Activated naive CD8-positive, alpha-beta T cell treated with anti-CD3 and anti-CD28 coated beads for 36 hours (primary cell): ENCODE data around the gene BORCS8. TPM values are rescaled to one million over a fixed set of nuclear protein-coding genes. Genes with fewer than 3 reads are reported as not detected.
"Not testable (repeated sequence)": the region's sequence is repeated elsewhere in the genome, so short reads cannot be mapped to it uniquely, and the experiment has no call there.

ENCODE experiments used
- DNase-seq: peaks from one replicate; pipeline ENCODE4 v3.0.0; 2021
- H3K27ac Mint-ChIP-seq: one replicate; pipeline ENCODE4 v1.8.0; 2022; ENCODE audit warnings: mild to moderate bottlenecking, moderate library complexity, mixed read lengths
- H3K27me3 Mint-ChIP-seq: one replicate; pipeline ENCODE4 v1.8.0; 2022; ENCODE audit warnings: mild to moderate bottlenecking, mixed read lengths
- H3K36me3 Mint-ChIP-seq: one replicate; pipeline ENCODE4 v1.8.0; 2021; ENCODE audit warnings: mild to moderate bottlenecking, mixed read lengths
- H3K4me1 Mint-ChIP-seq: one replicate; pipeline ENCODE4 v1.8.0; 2021; ENCODE audit warnings: mixed read lengths
- H3K4me3 Mint-ChIP-seq: one replicate; pipeline ENCODE4 v1.8.0; 2022; ENCODE audit warnings: mild to moderate bottlenecking, moderate library complexity, mixed read lengths
- H3K9me3 Mint-ChIP-seq: one replicate; pipeline ENCODE4 v1.8.0; 2022; ENCODE audit warnings: mixed read lengths
- total RNA-seq, 2 experiments: library from RNA; stranded (reverse); gene quantifications; one replicate each; pipeline ENCODE4 v1.2.3, GENCODE V29; 2021

BORCS8 gene
- total RNA-seq, 2 experiments from 2014 or later = 29.8 to 31.1 TPM

DNA sequence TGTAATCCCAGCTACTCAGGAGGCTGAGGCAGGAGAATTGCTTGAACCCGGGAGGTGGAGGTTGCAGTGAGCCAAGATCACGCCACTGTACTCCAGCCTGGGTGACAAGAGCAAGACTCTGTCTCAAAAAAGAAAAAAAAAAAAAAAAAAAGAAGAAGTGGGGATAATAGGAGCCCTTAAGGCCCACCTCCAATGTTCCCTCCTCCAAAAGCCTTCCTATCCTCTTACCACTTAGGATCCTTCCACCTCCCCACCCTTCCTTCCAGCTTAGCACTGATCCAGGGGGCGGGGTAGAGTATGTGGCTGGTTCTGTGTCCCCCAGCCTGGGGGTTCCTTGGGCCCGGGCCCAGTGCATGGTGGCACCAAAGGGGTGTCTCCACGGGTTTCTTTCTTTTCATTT is 18.7 kb downstream of the BORCS8 start:
- H3K27ac Mint-ChIP-seq, H3K9me3 Mint-ChIP-seq, H3K4me3 Mint-ChIP-seq, H3K36me3 Mint-ChIP-seq, DNase-seq, H3K4me1 Mint-ChIP-seq, H3K27me3 Mint-ChIP-seq: not testable (repeated sequence)

DNA sequence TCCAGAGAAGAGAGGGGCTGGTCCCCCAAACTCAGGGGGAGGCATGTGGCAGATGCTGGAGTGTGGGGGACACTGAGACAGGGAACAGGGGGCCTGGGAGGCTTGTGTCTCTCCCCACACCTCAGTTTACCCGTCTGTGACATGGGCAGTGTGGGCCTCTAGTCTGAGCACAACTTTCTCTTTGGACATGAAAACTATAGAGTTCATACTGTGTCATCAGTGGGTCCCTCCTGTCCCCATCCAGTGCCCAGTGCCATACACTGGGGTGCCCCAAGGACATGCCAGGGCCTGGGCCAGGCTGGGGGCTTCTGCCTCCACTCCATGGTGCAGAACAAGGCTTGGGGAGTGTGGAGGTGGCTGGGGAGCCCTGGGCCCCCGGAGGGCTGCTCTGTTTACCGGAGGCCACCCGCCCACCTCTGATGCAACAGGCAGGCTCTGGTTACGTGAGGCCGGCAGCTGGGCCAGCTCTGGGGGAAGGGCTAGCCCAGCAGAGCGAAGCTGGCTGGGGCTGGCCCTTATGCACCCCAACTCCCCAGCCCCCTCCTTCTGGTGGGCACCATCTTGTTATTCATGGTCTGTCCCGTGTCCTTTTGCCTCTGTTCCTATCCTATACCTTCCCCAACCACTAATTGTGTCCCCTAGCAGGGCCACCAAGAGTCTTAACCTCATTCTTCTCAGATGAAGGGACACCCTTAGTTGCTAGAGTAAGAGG is 20.0 kb downstream of the BORCS8 start:
- peaks cover 5% of the 10 kb centered on the region for H3K36me3 Mint-ChIP-seq

DNA sequence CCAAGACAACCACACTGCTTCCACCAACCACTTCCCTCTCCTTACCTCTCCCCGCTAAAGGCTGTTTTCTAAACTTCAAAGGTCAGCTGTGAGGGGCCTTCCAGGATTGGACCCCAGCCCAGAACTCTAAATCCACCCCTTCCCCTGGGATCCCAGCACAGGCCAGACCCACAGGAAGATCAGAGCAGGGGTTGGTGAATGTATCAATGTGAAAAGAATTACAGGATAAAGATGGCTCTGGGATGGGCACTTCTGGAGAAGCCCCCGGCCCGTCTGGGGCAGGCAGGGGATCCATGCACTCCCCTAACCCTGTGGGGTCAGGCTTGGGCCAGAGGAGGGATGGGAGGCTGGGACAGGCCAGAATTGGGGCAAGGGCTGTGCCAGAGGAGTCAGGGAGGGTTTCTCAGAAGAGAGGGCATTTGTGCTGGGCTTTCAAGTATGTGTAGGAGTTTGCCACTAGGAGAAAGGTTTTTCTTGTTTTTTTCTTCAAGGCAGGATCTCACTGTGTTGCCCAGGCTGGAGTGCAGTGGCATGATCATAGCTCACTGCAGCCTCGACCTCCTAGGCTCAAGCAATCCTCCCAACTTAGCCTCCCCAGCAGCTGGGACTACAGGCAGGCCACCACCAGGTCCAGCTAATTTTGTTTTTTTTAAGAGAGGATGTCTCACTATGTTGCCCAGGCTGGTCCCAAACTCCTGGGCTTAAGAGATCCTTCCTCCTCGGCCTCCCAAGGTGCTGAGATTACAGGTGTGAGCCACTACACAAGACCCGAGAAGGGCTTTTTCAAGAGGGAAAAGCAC is 20.9 kb downstream of the BORCS8 start:
- Mint-ChIP-seq H3K4me1 (peaks cover 9% of the 10 kb centered on the region), H3K36me3 (peaks cover 5% of the 10 kb centered on the region), H3K4me3 (no peak overlapping the region), H3K27me3 (no peaks in the 10 kb centered on the region), H3K9me3 (no peaks in the 10 kb centered on the region), H3K27ac (no peak overlapping the region)
- no peak for DNase-seq

More for the DNA sequence above, 20.0 kb downstream of the BORCS8 start:
- Mint-ChIP-seq H3K27me3 (no peaks in the 10 kb centered on the region), H3K9me3 (no peaks in the 10 kb centered on the region), H3K4me1 (peaks cover 9% of the 10 kb centered on the region), H3K4me3 (no peak overlapping the region), H3K27ac (no peak overlapping the region)
- DNase-seq = no peak

DNA sequence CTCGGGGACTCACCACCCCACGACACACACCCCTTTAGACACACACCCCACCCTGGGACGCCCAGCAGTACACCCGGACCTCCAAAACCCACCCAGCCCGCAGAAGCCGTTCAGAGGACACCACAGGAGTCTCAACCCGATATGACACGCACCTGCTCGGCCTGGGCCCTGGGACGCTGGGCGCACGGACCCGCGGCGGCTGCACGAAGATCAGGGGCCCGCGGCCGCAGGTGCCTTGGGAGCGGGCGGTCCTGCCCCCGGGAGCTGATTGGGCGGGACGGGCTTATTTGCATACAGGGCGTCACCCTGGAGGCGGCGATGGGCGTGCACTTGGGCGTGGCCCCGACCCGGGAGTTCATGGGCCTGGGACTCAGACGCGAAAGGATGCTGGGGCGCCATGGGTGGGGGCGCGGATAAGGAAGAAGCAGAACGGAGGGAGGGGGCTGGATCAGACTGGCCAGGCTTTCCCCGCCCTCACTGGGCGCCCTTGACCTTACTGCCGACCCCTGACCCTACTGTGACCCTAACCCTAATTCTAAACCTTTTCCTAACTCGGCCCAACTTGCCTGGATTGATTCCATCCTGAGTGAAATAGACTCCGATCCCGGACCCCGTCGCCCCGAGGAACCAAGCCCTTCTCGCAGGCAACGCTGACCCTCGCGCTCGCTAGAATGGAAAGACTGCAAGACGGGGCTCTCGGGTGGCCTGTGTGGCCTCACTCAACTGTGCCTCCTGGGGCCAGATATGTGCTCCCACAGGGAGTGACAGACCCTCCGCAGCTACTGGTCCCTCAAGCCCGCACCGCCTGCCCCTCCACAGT is 21.7 kb downstream of the BORCS8 start, which contains the start of gene MEF2B:
Gene MEF2B, minus strand, starts transcription at position 211 of the 820 bp plus-strand sequence. CDS start 19,528 bp downstream, outside the sequence.
- H3K4me1 Mint-ChIP-seq = peaks cover 9% of the 10 kb centered on the region
- H3K27me3 Mint-ChIP-seq = no peaks in the 10 kb centered on the region
- H3K36me3 Mint-ChIP-seq = peaks cover 5% of the 10 kb centered on the region
- H3K27ac Mint-ChIP-seq = no peak within 1 kb of the TSS
- peak within 1 kb of the TSS; percentile 0 for H3K4me3 Mint-ChIP-seq
- no peaks in the 10 kb centered on the region for H3K9me3 Mint-ChIP-seq
- peak; percentile 86 for DNase-seq

DNA sequence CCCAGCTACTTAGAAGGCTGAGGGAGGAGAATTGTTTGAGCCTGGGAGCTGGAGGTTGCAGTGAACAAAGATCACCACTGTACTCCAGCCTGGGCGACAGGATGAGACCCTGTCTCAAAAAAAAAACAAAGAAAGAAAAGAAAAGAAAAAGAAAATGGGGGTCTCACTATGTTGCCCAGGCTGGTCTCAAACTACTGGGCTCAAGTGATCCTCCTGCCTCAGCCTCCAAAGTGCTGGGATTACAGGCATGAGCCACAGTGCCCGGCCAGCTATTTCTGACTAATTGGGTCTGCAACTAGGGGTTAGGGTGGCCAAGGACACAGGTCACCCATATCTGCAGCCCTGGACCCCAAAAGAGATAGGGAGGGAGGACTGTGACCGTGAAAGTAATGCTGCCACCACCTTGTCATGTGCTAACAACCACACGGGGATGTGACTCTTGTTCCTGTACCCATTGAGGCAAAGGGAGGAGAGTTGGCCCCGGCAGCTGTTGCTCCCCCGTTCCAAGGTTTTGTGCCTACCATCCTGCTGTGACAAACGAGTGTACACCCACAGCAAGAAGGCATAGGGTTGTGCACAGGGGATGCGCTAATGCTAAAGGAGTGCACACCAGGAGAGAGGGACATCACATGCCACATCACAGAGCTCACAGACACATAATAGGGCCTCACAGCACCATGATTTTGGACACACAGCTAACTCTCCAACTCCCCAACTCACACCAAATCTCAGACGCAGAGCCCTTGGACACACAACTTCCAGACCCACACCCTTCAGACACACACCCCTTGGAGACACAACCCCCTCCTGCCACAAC is 22.5 kb downstream of the BORCS8 start:
- Mint-ChIP-seq H3K27me3 (no peaks in the 10 kb centered on the region), H3K27ac (no peak overlapping the region), H3K9me3 (no peaks in the 10 kb centered on the region), H3K36me3 (peaks cover 5% of the 10 kb centered on the region), H3K4me3 (peak overlapping the region; percentile 0), H3K4me1 (peaks cover 9% of the 10 kb centered on the region)
- DNase-seq = no peak

DNA sequence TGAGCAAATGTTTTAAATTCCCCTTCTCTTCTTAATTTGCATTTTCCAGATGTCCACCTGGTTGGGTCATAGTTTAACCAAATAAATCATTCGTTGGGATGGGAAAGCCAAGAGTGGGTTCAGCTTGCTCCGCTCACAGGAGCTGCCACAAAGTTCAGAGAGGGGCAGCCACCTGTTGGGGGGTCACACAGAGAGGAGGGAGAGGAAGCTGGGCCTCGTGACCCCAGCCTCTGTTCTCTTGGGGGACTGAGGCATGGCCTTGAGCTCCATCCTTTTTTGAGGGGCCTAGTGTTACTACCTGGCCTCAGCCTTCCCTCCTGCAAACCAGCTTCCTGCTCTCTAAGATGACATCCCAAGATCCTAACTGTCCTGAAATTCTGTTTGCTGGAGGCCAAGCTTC is 24.3 kb downstream of the BORCS8 start:
- DNase-seq = no peak
- Mint-ChIP-seq H3K4me3 (no peak overlapping the region), H3K27me3 (no peaks in the 10 kb centered on the region), H3K27ac (no peak overlapping the region), H3K36me3 (peaks cover 5% of the 10 kb centered on the region), H3K9me3 (no peaks in the 10 kb centered on the region), H3K4me1 (peaks cover 9% of the 10 kb centered on the region)

DNA sequence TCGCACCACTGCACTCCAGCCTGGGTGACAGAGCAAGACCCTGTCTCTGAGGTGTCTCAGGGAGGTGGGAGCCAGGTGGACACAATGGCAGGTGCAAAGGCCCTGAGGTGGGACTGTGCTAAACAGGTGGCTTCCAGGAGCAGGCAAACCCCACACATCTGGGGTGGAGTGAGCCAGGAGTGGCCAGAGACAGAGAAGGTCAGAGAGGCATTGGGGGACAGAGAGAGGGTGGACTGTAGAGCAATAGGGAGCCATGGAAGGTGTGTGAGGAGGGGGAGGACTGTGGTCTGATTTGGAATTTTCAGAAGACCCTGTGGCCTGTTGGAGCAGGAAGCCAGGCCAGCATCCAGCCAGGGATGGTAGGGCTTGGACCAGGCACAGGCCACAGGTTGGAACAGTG is 26.6 kb downstream of the BORCS8 start:
- Mint-ChIP-seq H3K27me3 (no peaks in the 10 kb centered on the region), H3K4me1 (peaks cover 5% of the 10 kb centered on the region), H3K9me3 (no peaks in the 10 kb centered on the region), H3K36me3 (peaks cover 3% of the 10 kb centered on the region), H3K4me3 (no peak overlapping the region), H3K27ac (no peak overlapping the region)
- no peak for DNase-seq

DNA sequence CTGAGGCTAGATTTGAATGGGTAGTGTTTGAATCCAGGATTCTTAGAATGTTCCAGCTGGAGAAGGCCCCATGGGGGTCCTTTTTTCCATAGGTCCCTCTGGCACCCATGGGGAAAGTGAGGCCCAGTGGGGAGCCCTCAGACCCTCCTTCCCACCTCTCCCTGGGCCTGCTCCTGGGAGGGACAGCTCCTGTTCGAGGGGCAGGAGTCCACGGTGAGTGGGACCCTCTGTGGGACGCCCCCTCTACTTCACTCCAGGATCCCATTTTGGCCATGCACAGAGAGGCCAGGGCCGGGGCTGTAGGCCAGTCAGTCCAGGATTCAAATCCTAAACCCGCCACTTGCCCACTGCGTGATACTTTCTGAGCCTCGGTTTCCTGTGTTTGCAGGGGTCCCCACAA is 29.5 kb downstream of the BORCS8 start:
- Mint-ChIP-seq H3K4me1 (no peaks in the 10 kb centered on the region), H3K36me3 (no peaks in the 10 kb centered on the region), H3K27ac (no peak overlapping the region), H3K9me3 (no peaks in the 10 kb centered on the region), H3K4me3 (no peak overlapping the region), H3K27me3 (no peaks in the 10 kb centered on the region)
- no peak for DNase-seq

DNA sequence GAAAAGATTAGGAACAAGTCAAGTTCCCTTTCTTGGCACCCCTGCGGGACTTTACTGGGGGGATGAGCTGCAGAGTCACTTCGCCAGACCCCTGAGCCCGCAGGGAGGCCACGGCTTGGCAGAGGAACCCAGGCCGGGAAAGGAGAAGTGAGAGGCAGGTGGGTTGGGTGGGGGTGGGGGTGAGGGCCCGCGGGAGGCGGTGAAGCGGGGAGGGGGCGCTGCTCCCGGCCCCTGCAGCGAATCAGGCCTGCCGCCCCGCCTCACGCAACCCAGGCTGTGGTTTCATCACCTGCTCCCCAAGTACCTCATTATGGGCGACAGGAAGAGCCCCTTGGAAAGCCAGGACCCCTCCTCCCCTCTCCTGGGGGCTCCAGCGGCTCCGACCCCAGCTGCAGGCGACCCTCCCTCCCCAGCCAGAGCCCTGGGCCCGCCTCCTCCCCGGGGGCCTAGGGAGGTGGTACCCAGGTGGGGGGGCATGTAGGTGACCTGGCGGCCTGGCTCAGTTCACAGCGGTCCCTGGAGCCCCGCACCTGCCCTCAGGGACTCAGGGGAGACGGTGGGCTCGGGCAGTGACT is 31.4 kb downstream of the BORCS8 start:
- DNase-seq = no peak
- no peak overlapping the region for H3K4me3 Mint-ChIP-seq
- H3K9me3 Mint-ChIP-seq = no peaks in the 10 kb centered on the region
- peak overlapping the region; percentile 42 for H3K27ac Mint-ChIP-seq
- no peaks in the 10 kb centered on the region for H3K27me3 Mint-ChIP-seq
- no peaks in the 10 kb centered on the region for H3K4me1 Mint-ChIP-seq
- peaks cover 10% of the 10 kb centered on the region for H3K36me3 Mint-ChIP-seq

DNA sequence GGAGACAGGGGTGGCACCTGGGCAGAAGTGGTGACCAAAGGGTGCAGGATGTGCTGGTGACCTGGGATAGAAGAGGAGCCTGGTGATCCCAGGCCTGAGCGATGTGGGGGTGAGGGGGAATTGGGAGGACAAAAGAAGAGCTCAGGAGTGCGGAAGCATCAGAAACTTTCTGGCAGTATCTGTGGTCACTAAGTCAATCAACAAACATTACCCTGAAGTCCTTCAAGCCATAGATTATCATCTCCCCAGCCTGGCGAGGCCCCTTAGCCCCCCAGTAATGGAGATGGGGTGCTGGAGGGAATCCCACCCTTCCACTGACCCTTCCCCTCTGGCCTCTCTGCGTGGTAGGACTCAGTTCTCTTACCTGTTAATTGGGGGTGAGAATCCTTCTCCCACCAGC is 32.4 kb downstream of the BORCS8 start:
- no peak overlapping the region for H3K27ac Mint-ChIP-seq
- no peaks in the 10 kb centered on the region for H3K27me3 Mint-ChIP-seq
- DNase-seq = no peak
- H3K9me3 Mint-ChIP-seq = no peaks in the 10 kb centered on the region
- H3K36me3 Mint-ChIP-seq = peaks cover 12% of the 10 kb centered on the region
- H3K4me1 Mint-ChIP-seq = no peaks in the 10 kb centered on the region
- no peak overlapping the region for H3K4me3 Mint-ChIP-seq

DNA sequence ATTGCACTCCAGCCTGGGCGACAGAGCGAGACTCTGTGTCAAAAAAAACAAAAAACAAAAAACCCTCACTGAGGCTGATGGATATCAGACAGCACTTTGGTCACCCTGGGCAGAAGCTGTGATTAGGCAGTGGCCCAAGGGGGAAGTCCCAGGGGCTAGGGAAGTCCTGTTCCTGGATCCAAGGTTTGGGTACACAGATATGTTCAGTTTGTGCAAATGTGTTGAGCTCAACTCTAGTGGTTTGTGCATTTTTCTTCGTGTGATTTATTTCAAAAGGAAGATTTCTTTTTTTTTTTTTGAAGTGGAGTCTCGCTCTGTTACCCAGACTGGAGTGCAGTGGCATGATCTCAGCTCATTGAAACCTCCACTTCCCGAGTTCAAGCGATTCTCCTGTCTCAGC is 34.1 kb downstream of the BORCS8 start:
- no peaks in the 10 kb centered on the region for H3K4me1 Mint-ChIP-seq
- H3K36me3 Mint-ChIP-seq = peaks cover 12% of the 10 kb centered on the region
- H3K27ac Mint-ChIP-seq = no peak overlapping the region
- H3K27me3 Mint-ChIP-seq = no peaks in the 10 kb centered on the region
- no peak overlapping the region for H3K4me3 Mint-ChIP-seq
- H3K9me3 Mint-ChIP-seq = no peaks in the 10 kb centered on the region
- DNase-seq = no peak

DNA sequence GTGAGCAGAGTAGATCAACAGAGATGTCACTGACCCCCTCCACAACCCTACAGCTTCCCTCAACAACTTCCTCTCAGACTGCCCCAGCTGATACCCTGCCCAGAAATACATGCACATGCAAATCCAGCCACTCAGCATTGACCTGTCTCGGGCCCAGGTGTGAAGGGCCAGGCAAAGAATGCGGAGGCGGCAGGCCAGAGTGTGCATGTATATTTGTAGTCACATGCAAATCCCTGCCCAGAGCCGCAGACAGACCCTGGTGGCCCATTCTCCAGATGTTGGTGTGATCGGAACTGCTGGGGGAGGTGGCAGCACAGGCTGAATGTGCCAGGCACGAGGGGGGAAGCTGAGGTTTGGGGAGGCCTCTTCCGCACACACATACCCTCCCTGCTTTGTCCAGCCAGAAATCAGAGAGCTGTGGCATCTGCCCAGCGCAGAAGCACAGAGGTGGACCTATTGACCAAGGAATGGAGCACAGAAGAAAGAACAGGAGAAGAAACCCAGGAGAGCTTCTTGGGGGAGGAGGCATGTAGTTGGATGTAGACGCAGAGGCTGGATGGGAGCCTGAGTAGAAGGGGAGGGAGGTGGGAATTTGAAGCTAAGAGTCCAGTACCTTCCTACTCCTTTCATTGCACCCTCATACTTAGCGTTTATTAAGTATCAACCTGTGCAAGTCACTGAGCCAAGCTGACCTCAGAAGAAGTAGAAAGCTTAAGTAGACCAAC is 36.3 kb downstream of the BORCS8 start:
- no peak overlapping the region for H3K4me3 Mint-ChIP-seq
- no peak for DNase-seq
- peaks cover 12% of the 10 kb centered on the region for H3K36me3 Mint-ChIP-seq
- H3K4me1 Mint-ChIP-seq = no peaks in the 10 kb centered on the region
- H3K27me3 Mint-ChIP-seq = no peaks in the 10 kb centered on the region
- no peaks in the 10 kb centered on the region for H3K9me3 Mint-ChIP-seq
- no peak overlapping the region for H3K27ac Mint-ChIP-seq

DNA sequence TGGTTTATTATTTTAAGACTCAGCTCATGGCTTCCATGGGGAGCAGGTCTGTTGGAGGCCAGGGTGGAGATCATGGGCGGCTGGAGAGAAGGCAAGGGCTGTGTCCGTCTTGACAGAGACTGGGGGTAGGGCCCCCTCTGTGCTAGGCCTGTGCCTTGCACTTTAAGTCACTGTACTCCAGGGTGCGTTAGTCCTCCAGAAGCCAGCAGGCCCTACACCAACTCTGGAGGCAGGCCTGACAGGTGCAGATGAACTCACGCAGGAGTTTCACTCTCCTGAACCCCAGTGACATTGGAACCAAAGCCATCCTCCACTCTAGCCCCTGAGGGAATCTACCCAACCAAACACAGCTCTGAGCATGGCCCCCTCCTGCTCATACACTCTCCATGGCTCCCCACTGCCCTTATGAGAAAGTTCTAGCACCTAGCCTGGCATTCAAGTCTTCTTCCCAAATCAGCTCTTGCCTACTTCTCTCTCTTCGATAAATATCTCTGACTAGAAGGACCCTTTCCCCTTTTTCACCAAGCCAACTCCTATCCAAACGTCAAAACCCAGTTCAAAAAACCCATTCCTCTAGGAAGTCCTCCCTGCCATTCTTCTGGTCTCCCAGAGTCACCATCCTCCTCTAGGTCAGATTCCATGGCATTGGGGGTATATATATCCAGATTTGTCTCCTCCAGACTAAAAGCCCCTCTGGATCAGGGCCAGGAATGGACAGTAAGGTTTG is 37.0 kb downstream of the BORCS8 start:
- no peak for DNase-seq
- Mint-ChIP-seq H3K36me3 (peaks cover 12% of the 10 kb centered on the region), H3K9me3 (no peaks in the 10 kb centered on the region), H3K4me3 (no peak overlapping the region), H3K27ac (no peak overlapping the region), H3K27me3 (no peaks in the 10 kb centered on the region), H3K4me1 (no peaks in the 10 kb centered on the region)
